Gastroesophageal sphincter (tissue), 3 donors: ENCODE results near the gene KRTAP10-7.

ENCODE experiments used
- CTCF ChIP-seq, 4 experiments: fragments of 200-600 bp in 2 of 4; fragments of 450-650 bp in 2 of 4; sonication (generic) in 1 of 4; IDR thresholded peaks; one replicate each; pipeline ENCODE4 v1.5.1; 2017 to 2019; ENCODE audit warnings: antibody characterized with exemption in 4 of 4, mild to moderate bottlenecking in 2 of 4, moderate library complexity in 2 of 4
- POLR2AphosphoS5 ChIP-seq: sonication (generic); formaldehyde crosslinking; IDR thresholded peaks from one replicate; pipeline ENCODE4 v1.6.1; 2017; ENCODE audit warnings: antibody characterized with exemption

- no peak for TF ChIP-seq POLR2AphosphoS5
- no peak for TF ChIP-seq CTCF (IDR thresholded peaks at IDR 0.05)
Observed at GRCh38 chr21:44609193-44609592, 8.8 kb downstream of the KRTAP10-7 start.
